SU-DHL-6 (cell line): ENCODE results near the gene EVPL.

ENCODE experiments used
- H2AFZ ChIP-seq: fragments of 200-600 bp; sonication (generic); 2 replicates; pipeline ENCODE4 v1.6.1; 2014; ENCODE audit warnings: low read depth, mild to moderate bottlenecking, moderate library complexity, mixed read lengths, antibody characterized with exemption, low read length; ENCODE audit not compliant: severe bottlenecking
- H3F3A ChIP-seq: fragments of 200-600 bp; shearing (Covaris generic); 2 replicates; pipeline ENCODE4 v1.6.0; 2016; ENCODE audit warnings: antibody characterized with exemption, mild to moderate bottlenecking; ENCODE audit not compliant: insufficient read depth
- H3K27ac ChIP-seq: fragments of 200-600 bp; sonication (generic); 2 replicates; pipeline ENCODE4 v1.5.1; 2016; ENCODE audit warnings: low read depth, mild to moderate bottlenecking, low read length, moderate library complexity, mixed read lengths
- H3K27me3 ChIP-seq: fragments of 200-600 bp; sonication (generic), shearing (Covaris generic); 2 replicates; pipeline ENCODE4 v1.6.0; 2014; ENCODE audit warnings: mild to moderate bottlenecking, low read length
- H3K36me3 ChIP-seq: fragments of 200-600 bp; sonication (generic); 2 replicates; pipeline ENCODE4 v1.6.1; 2014; ENCODE audit warnings: mild to moderate bottlenecking, low read length, mixed read lengths
- H3K4me2 ChIP-seq: fragments of 300-600, 200-600 bp; shearing (Covaris generic), sonication (generic); 2 replicates; pipeline ENCODE4 v1.6.0; 2014; ENCODE audit warnings: low read length, low read depth, mild to moderate bottlenecking; ENCODE audit not compliant: poor library complexity, severe bottlenecking
- H3K4me3 ChIP-seq: fragments of 200-600 bp; sonication (generic); 2 replicates; pipeline ENCODE4 v1.5.1; 2014; ENCODE audit warnings: antibody characterized with exemption, low read length, mild to moderate bottlenecking, mixed read lengths; ENCODE audit not compliant: insufficient read depth, poor library complexity, severe bottlenecking
- H3K79me2 ChIP-seq: fragments of 200-600 bp; sonication (generic); 2 replicates; pipeline ENCODE4 v1.6.1; 2014; ENCODE audit warnings: mild to moderate bottlenecking, low read length, moderate library complexity; ENCODE audit not compliant: insufficient read depth
- H3K9ac ChIP-seq: fragments of 200-600 bp; sonication (generic); 2 replicates; pipeline ENCODE4 v1.7.0; 2014; ENCODE audit warnings: mild to moderate bottlenecking, low read length
- H3K9me2 ChIP-seq: fragments of 200-600 bp; sonication (generic); replicated peaks from 2 replicates; pipeline ENCODE4 v1.6.1; 2014; ENCODE audit warnings: low read length; ENCODE audit not compliant: insufficient read depth
- H3K9me3 ChIP-seq: fragments of 200-600 bp; sonication (generic); 2 replicates; pipeline ENCODE4 v1.6.1; 2014; ENCODE audit warnings: low read length, mixed read lengths; ENCODE audit not compliant: insufficient read depth
- H4K20me1 ChIP-seq: fragments of 200-600 bp; sonication (generic); 2 replicates; pipeline ENCODE4 v1.6.1; 2014; ENCODE audit warnings: low read depth, mild to moderate bottlenecking, antibody characterized with exemption, low read length, moderate library complexity, mixed read lengths
- CTCF ChIP-seq: fragments of 200-600 bp; sonication (generic); IDR thresholded peaks from one replicate; pipeline ENCODE4 v1.5.1; 2017; ENCODE audit warnings: antibody characterized with exemption, mild to moderate bottlenecking, low read length, moderate library complexity; ENCODE audit not compliant: insufficient read depth, poor library complexity, severe bottlenecking
- EZH2phosphoT487 ChIP-seq: fragments of 200-600 bp; sonication (generic), shearing (Covaris generic); conservative IDR thresholded peaks from 2 replicates; pipeline ENCODE4 v1.6.1; 2018; ENCODE audit warnings: mild to moderate bottlenecking, antibody characterized with exemption, low read length, moderate library complexity, mixed read lengths

Gene EVPL

DNA sequence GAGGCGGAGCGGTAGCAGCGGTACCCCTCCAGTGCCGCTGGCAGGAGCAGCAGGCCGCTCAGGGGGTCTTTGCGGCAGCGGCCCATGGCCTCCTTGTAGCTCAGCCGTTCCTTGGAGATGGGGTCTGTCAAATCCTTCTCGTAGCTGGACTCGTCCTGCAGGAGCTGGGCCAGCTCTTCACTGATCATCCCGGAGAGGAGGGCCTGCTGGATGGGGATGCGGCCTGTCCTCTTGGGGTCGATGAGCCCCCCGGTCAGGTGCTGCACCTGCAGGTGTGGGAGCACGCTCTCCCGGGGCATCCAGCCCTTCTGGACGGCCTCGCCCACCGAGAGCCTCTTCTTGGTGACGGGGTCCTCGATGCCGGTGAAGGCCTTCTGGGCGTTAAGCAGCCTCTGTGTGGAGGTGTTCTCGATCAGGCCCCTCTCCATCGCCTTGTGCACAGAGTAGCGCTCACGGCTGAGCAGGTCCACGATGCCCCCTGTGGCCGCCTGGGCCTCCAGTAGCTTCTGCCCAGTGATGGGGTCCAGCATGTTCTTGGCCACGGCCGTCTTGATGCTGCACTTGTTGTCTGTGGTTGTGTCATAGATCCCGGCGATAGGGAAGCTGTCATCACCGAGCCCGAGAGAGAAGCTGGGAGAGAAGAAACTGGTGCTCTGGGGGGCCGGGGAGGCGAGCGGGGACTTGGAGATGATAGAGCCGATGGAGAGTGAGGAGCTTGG lies 19.8 kb downstream of the EVPL start:
- TF ChIP-seq EZH2phosphoT487 (no peak), CTCF (no peak)
- Histone ChIP-seq H3K4me2 (no peak overlapping the region), H3K27ac (no peak overlapping the region), H2AFZ (no peak overlapping the region), H3K4me3 (no peak overlapping the region), H3K9me2 (no peaks in the 10 kb centered on the region), H3K9ac (no peak overlapping the region), H3K36me3 (no peaks in the 10 kb centered on the region), H3K79me2 (no peaks in the 10 kb centered on the region), H3F3A (no peaks in the 10 kb centered on the region), H3K9me3 (no peaks in the 10 kb centered on the region), H4K20me1 (no peaks in the 10 kb centered on the region), H3K27me3 (no peaks in the 10 kb centered on the region)

DNA sequence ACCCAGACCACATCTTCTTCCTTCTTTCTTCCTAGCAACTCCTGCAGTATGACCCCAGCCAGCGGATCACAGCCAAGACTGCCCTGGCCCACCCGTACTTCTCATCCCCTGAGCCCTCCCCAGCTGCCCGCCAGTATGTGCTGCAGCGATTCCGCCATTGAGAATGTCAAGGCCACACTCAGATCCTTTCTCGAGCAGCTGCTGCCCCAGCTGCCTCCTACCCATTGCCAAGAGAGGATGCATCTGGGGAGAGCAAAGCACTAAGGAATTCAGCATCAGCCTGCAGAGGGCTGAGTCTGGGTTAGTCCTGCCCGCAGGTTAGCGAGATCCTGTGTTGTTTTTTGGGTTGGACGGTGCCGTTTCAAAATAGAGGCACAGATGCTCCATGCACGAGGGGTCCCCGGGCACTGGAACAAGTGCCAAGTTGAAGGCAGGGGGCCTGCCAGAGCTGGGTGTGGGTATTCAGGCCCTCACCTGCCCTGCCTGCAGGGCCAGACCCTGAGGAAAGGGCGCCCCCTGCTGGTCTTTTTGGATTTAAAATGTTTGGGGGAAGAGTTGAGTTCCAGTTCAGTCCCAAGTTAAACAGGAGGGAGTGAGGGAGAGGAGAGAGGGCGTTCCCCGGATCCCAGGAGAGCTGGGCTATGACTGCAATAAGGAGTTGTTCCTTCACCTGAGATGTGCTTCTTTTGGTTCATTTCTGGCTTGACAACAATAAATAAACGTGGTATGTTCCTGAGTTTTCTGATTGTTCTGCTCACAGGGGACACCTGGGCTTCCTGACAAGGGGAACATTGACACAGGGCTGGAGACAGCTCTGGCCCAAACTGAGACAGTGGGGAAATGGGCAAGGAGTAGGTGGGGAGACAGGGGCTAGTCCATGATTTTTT lies 21.6 kb downstream of the EVPL start:
- no peak overlapping the region for H3K9ac ChIP-seq
- H3K4me2 ChIP-seq = no peak overlapping the region
- no peak overlapping the region for H2AFZ ChIP-seq
- no peak overlapping the region for H3K27ac ChIP-seq
- H3K9me3 ChIP-seq = no peaks in the 10 kb centered on the region
- H3K4me3 ChIP-seq = no peak overlapping the region
- no peaks in the 10 kb centered on the region for H3K36me3 ChIP-seq
- H3K79me2 ChIP-seq = no peaks in the 10 kb centered on the region
- TF ChIP-seq EZH2phosphoT487 = no peak
- TF ChIP-seq CTCF = peak; percentile 68
- no peaks in the 10 kb centered on the region for H3F3A ChIP-seq
- no peaks in the 10 kb centered on the region for H3K9me2 ChIP-seq
- no peaks in the 10 kb centered on the region for H4K20me1 ChIP-seq
- no peaks in the 10 kb centered on the region for H3K27me3 ChIP-seq

DNA sequence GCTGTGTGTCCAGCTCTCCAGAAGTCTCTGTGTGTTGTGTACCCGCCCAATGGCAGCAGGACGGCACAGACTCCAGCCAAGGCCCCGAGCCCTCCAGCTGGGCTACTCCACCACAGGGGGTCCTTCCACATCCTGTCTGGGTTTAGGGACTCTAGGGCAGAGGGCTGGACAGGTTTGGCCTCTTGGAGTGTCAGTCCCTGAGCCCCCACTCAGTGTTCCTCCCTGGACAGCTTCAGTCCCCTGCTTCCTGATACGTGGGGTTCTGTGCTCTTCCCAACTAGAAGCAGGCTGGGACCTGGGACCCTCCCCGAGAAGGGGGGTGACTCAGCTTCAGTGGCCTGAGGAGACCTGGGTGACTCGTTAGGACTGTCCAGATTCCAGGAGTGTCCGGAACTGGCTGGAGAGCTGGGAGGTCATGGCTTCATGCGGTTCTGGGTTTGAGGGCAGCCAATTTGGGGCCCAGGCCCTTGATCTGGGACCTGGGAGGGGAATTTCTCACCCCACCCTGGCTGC lies 22.3 kb downstream of the EVPL start:
- H3K9me2 ChIP-seq = no peaks in the 10 kb centered on the region

More for the DNA sequence above, 22.3 kb downstream of the EVPL start:
- Histone ChIP-seq H3K27ac (no peak overlapping the region), H3K4me3 (no peak overlapping the region), H4K20me1 (no peaks in the 10 kb centered on the region), H3K9me3 (no peaks in the 10 kb centered on the region), H3K27me3 (no peaks in the 10 kb centered on the region), H3K36me3 (no peaks in the 10 kb centered on the region), H2AFZ (no peak overlapping the region), H3K79me2 (no peaks in the 10 kb centered on the region), H3F3A (no peaks in the 10 kb centered on the region), H3K9ac (no peak overlapping the region), H3K4me2 (no peak overlapping the region)
- TF ChIP-seq CTCF (no peak), EZH2phosphoT487 (no peak)
